Muscle layer of colon (tissue), 2 donors: ENCODE measurements around the gene YBEY.
A peak's percentile ranks its signal among the peaks of the same experiment; 100 is the strongest.

Experiments used
- H3K27ac ChIP-seq: one replicate; pipeline ENCODE4 v1.7.0; 2013; ENCODE audit warnings: low read depth, mild to moderate bottlenecking, low read length, moderate library complexity
- H3K27me3 ChIP-seq, 2 donors: one replicate each; pipeline ENCODE4 v1.7.0; 2013; ENCODE audit warnings: low read length in 2 of 2, mild to moderate bottlenecking in 2 of 2; ENCODE audit not compliant: insufficient read depth in 2 of 2, control insufficient read depth in 1 of 2
- H3K36me3 ChIP-seq: one replicate; pipeline ENCODE4 v1.7.0; 2013; ENCODE audit warnings: mild to moderate bottlenecking, low read length; ENCODE audit not compliant: insufficient read depth
- H3K4me1 ChIP-seq: one replicate; pipeline ENCODE4 v1.7.0; 2013; ENCODE audit warnings: mild to moderate bottlenecking, low read length; ENCODE audit not compliant: insufficient read depth
- H3K4me3 ChIP-seq, 2 donors: one replicate each; pipeline ENCODE4 v1.7.0; 2013; ENCODE audit warnings: low read length in 2 of 2, low read depth in 1 of 2, mild to moderate bottlenecking in 1 of 2, moderate library complexity in 1 of 2
- H3K9ac ChIP-seq: one replicate; pipeline ENCODE4 v1.7.0; 2013; ENCODE audit warnings: low read length
- H3K9me3 ChIP-seq: one replicate; pipeline ENCODE4 v1.7.0; 2013; ENCODE audit warnings: mild to moderate bottlenecking, low read length
- donor health status: abdominal sarcoma.
- donor health status: Adenocarcinoma of cecum.

The YBEY gene

DNA sequence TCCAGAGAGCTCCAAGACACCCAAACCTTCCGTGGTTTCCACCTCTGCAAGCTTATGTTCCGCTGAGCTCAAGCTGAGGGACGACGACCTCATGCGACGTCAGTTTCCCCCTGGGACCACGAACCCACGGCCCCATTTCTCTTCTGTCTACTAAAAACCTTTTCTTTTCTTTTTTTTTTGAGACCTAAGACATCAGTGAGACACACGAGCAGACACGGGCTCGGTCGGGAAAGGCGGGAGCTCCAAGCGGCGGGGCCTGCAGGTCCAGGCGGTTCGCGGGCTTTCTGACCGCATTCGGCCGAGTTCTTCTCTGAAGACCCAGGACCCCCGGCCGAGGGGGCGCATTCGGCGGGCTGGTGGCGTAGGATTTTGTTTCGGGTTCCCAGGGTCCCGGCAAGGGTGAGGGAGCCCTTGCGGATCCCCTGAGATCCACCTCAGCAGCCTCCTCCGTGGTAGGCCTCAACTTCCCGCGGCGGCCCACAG is 37.1 kb downstream of the YBEY start:
- H3K27ac ChIP-seq, result peak overlapping the region; percentile 58
- H3K4me1 ChIP-seq, result peaks cover 20% of the 10 kb centered on the region
- H3K36me3 ChIP-seq, result no peaks in the 10 kb centered on the region
- H3K9ac ChIP-seq, result no peak overlapping the region
- H3K9me3 ChIP-seq, result no peaks in the 10 kb centered on the region
- H3K4me3 ChIP-seq, result peak overlapping the region; percentile 68 to 83
- no peaks in the 10 kb centered on the region for H3K27me3 ChIP-seq

- H3K9ac ChIP-seq, result no peak within 1 kb of the TSS
- peak within 1 kb of the TSS; percentile 75 to 86 for H3K4me3 ChIP-seq
- no peaks in the 10 kb centered on the region for H3K27me3 ChIP-seq
These were observed 37.7 kb downstream of the YBEY start, which contains the start of the genes C21orf58 and PCNT for GRCh38 chr21:46323710-46324389. Gene C21orf58, minus strand, starts transcription at chr21:46323870. Its CDS starts 1,132 bp downstream, at chr21:46322738. Gene PCNT, plus strand, starts transcription at chr21:46324156. Its CDS starts 73 bp downstream, at chr21:46324229.

GRCh38 chr21:46324390-46325072 is 38.4 kb downstream of the YBEY start:
- H3K4me1 ChIP-seq, result peaks cover 20% of the 10 kb centered on the region

More at GRCh38 chr21:46323710-46324389, 37.7 kb downstream of the YBEY start, which contains the start of the genes C21orf58 and PCNT:
- Histone ChIP-seq H3K9me3 (no peaks in the 10 kb centered on the region), H3K27ac (peak within 1 kb of the TSS; percentile 85), H3K4me1 (peaks cover 20% of the 10 kb centered on the region), H3K36me3 (peaks cover 2% of the 10 kb centered on the region)

GRCh38 chr21:46325073-46325912 is 39.2 kb downstream of the YBEY start:
- H3K4me1 ChIP-seq, result peaks cover 20% of the 10 kb centered on the region
- peak overlapping the region; percentile 23 for H3K9ac ChIP-seq
- H3K9me3 ChIP-seq, result no peaks in the 10 kb centered on the region
- H3K4me3 ChIP-seq, result peak overlapping the region; percentile 70 to 75
- H3K36me3 ChIP-seq, result peaks cover 15% of the 10 kb centered on the region
- H3K27me3 ChIP-seq, result no peaks in the 10 kb centered on the region
- peak overlapping the region; percentile 29 for H3K27ac ChIP-seq

More at GRCh38 chr21:46324390-46325072, 38.4 kb downstream of the YBEY start:
- peak overlapping the region; percentile 75 to 86 for H3K4me3 ChIP-seq
- no peaks in the 10 kb centered on the region for H3K27me3 ChIP-seq
- peaks cover 7% of the 10 kb centered on the region for H3K36me3 ChIP-seq
- H3K9ac ChIP-seq, result no peak overlapping the region
- no peaks in the 10 kb centered on the region for H3K9me3 ChIP-seq
- H3K27ac ChIP-seq, result peak overlapping the region; percentile 85

GRCh38 chr21:46326110-46326703 is 40.1 kb downstream of the YBEY start:
- Histone ChIP-seq H3K9ac (no peak overlapping the region), H3K4me1 (peaks cover 20% of the 10 kb centered on the region), H3K4me3 (no peak overlapping the region), H3K27ac (peak overlapping the region; percentile 29), H3K27me3 (no peaks in the 10 kb centered on the region), H3K36me3 (peaks cover 22% of the 10 kb centered on the region), H3K9me3 (no peaks in the 10 kb centered on the region)

GRCh38 chr21:46327711-46328110 is 41.6 kb downstream of the YBEY start:
- peaks cover 12% of the 10 kb centered on the region for H3K4me1 ChIP-seq
- peaks cover 30% of the 10 kb centered on the region for H3K36me3 ChIP-seq
- H3K9me3 ChIP-seq, result no peaks in the 10 kb centered on the region
- H3K9ac ChIP-seq, result no peak overlapping the region
- H3K4me3 ChIP-seq, result no peak overlapping the region
- no peak overlapping the region for H3K27ac ChIP-seq
- H3K27me3 ChIP-seq, result no peaks in the 10 kb centered on the region

DNA sequence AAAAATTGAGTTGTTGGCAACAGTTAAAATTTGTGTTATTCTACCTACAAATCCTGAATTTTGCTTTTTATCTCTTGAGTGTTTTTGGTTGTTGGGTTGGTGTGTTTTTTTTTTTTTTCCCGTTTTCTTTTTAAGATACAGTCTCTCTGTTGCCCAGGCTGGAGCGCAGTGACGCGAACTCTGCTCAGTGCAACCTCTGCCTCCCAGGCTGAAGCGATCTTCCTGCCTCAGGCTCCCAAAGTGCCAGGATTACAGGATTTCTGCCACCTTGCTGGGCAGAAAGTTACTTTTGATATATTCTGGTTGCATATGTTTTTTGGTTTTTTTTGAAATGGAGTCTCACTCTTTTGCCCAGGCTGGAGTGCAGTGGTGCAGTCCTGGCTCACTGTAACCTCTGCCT is 42.0 kb downstream of the YBEY start:
- no peak overlapping the region for H3K27ac ChIP-seq
- no peak overlapping the region for H3K4me3 ChIP-seq
- no peak overlapping the region for H3K9ac ChIP-seq
- no peaks in the 10 kb centered on the region for H3K9me3 ChIP-seq
- H3K27me3 ChIP-seq, result no peaks in the 10 kb centered on the region
- H3K36me3 ChIP-seq, result peaks cover 30% of the 10 kb centered on the region
- peaks cover 8% of the 10 kb centered on the region for H3K4me1 ChIP-seq

GRCh38 chr21:46329796-46330195 is 43.7 kb downstream of the YBEY start:
- no peaks in the 10 kb centered on the region for H3K27me3 ChIP-seq
- no peak overlapping the region for H3K9ac ChIP-seq
- peaks cover 35% of the 10 kb centered on the region for H3K36me3 ChIP-seq
- no peak overlapping the region for H3K27ac ChIP-seq
- no peaks in the 10 kb centered on the region for H3K9me3 ChIP-seq
- H3K4me3 ChIP-seq, result no peak overlapping the region
- H3K4me1 ChIP-seq, result peaks cover 6% of the 10 kb centered on the region

- no peaks in the 10 kb centered on the region for H3K9me3 ChIP-seq
- no peak overlapping the region for H3K9ac ChIP-seq
- no peak overlapping the region for H3K27ac ChIP-seq
- H3K27me3 ChIP-seq, result no peaks in the 10 kb centered on the region
- H3K36me3 ChIP-seq, result peaks cover 47% of the 10 kb centered on the region
- no peak overlapping the region for H3K4me3 ChIP-seq
- no peaks in the 10 kb centered on the region for H3K4me1 ChIP-seq
These were observed 48.4 kb downstream of the YBEY start for GRCh38 chr21:46334351-46335140.

- H3K27me3 ChIP-seq, result no peaks in the 10 kb centered on the region
- no peak overlapping the region for H3K9ac ChIP-seq
- H3K36me3 ChIP-seq, result peaks cover 38% of the 10 kb centered on the region
- H3K9me3 ChIP-seq, result no peaks in the 10 kb centered on the region
- H3K27ac ChIP-seq, result no peak overlapping the region
- H3K4me3 ChIP-seq, result no peak overlapping the region
- H3K4me1 ChIP-seq, result no peaks in the 10 kb centered on the region
These were observed 50.5 kb downstream of the YBEY start for GRCh38 chr21:46336603-46337002.
